AG04450 (cell line): Measurements from ENCODE around the gene CNGB1. TPM values are rescaled to one million over a fixed set of nuclear protein-coding genes. Genes with fewer than 3 reads are reported as not detected.

Experiments used
- CTCF ChIA-PET: fragments of 300-600, 350-600 bp; formaldehyde crosslinking; extraction: SDS; loops from one replicate; lab custom pipeline; 2022; ENCODE audit warnings: antibody characterized with exemption, inconsistent platforms; lab: Charles Lee
- POLR2A ChIA-PET: fragments of 350-600 bp; formaldehyde crosslinking; extraction: SDS; loops from one replicate; lab custom pipeline; 2021; ENCODE audit warnings: antibody characterized with exemption, inconsistent platforms; lab: Yijun Ruan, JAX
- DNase-seq: peaks from one replicate; pipeline ENCODE4 v3.0.0-alpha.2; 2011; ENCODE audit warnings: low read depth, low spot score
- H3K27ac ChIP-seq: one replicate; pipeline ENCODE4 v1.5.1; 2012; ENCODE audit warnings: low read depth, low read length, control low read depth
- H3K27me3 ChIP-seq: one replicate; pipeline ENCODE4 v1.6.0; 2012; ENCODE audit warnings: low read length; ENCODE audit not compliant: control insufficient read depth, insufficient read depth
- H3K4me3 ChIP-seq: 2 replicates; pipeline ENCODE4 v1.5.1; 2011; ENCODE audit warnings: mild to moderate bottlenecking, low read depth, low read length, control low read depth
- H3K9me3 ChIP-seq: 2 replicates; pipeline ENCODE4 v1.5.1; 2012; ENCODE audit warnings: low read length; ENCODE audit not compliant: control insufficient read depth, insufficient read depth
- CTCF ChIP-seq: IDR thresholded peaks from 2 replicates; pipeline ENCODE4 v1.5.1; 2011; ENCODE audit warnings: low read depth, low read length, control low read depth, inconsistent platforms
- polyA plus RNA-seq: library from polyadenylated mRNA; depleted of rRNA; stranded (reverse); fragments of >200 nt; gene quantifications from 2 replicates; pipeline ENCODE4 v1.2.3, GENCODE V29; 2011

Gene CNGB1
- polyA plus RNA-seq, 1 experiment = not detected

DNA sequence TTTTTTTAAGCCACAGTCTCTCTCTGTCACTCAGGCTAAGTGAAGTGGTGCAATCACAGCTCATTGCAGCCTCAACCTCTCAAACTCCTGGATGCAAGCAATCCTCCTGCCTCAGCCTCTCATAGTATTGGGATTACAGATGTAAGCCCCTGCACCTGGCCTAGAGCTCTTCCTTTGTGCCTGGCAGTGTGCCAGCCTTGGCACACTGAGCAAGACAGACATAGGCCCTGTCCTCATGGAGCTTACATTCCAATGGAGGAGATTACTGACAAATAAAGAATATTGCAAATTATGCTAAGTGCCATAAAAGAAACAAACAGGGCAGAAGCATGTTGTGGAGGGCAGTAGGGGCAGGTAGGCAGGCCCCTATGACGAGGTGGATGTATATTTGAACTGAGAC is 920 bp upstream of the CNGB1 start:
- Histone ChIP-seq H3K9me3 (no peaks in the 10 kb centered on the region), H3K4me3 (no peak overlapping the region), H3K27ac (no peak overlapping the region), H3K27me3 (peaks cover 27% of the 10 kb centered on the region)
- POLR2A ChIA-PET = no interaction called here
- no peak for DNase-seq
- no peak for TF ChIP-seq CTCF
- CTCF ChIA-PET = interaction anchor here (1.2 kb wide), 1 partner anchor 72 kb away, joined by 4 read pairs; no protein-coding TSS in a partner anchor

DNA sequence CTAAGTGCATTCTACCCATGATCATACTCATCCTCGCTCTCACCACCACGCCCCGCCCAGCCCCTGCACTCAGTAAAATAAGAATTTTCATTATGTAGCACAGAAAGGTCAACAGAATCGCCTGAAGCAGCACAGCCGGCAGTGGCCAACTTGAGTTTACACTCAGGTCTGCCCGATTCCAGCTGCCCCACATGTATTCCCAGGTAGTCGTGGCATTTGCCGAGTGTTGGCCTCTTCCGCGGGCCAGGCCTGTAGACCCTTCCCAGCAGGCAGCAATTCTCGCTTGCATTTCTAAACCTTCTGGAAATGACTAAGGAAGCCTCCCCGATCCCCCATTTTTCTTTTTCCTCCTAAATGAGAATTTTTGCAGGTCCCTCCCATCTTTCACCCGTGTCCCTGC is 609 bp downstream of the CNGB1 start:
- Histone ChIP-seq H3K27me3 (peaks cover 25% of the 10 kb centered on the region), H3K27ac (no peak overlapping the region), H3K4me3 (no peak overlapping the region), H3K9me3 (no peaks in the 10 kb centered on the region)
- ChIA-PET POLR2A (no interaction called here), CTCF (no interaction called here)
- TF ChIP-seq CTCF = no peak
- DNase-seq = no peak

- no peak for DNase-seq
Observed at GRCh38 chr16:57969451-57970123, 1.3 kb downstream of the CNGB1 start.

DNA sequence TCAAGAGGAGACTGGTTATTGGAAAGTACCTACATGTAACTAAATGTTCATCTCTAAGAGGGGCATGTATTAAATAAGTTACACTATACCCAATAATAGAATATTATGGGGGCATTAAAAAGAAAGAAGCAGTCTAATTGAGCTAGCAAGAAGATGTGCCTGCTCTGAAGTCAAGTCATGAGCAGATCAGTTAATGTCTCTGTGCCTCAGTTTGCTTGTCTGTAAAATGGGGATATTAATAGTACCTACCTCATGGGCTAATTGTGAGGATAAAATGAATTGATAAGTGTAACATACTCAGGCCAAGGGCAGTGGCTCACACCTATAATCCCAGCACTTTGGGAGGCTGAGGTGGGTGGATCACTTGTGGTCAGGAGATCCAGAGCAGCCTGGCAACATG is 3.0 kb downstream of the CNGB1 start:
- ChIA-PET POLR2A (no interaction called here), CTCF (no interaction called here)
- Histone ChIP-seq H3K27me3 (peaks cover 28% of the 10 kb centered on the region), H3K4me3 (no peak overlapping the region), H3K9me3 (no peaks in the 10 kb centered on the region), H3K27ac (no peak overlapping the region)
- no peak for DNase-seq
- no peak for TF ChIP-seq CTCF

More at GRCh38 chr16:57969451-57970123, 1.3 kb downstream of the CNGB1 start:
- CTCF ChIA-PET = no interaction called here
- POLR2A ChIA-PET = no interaction called here
- Histone ChIP-seq H3K9me3 (no peaks in the 10 kb centered on the region), H3K27me3 (peaks cover 25% of the 10 kb centered on the region), H3K4me3 (no peak overlapping the region), H3K27ac (no peak overlapping the region)
- TF ChIP-seq CTCF = no peak

GRCh38 chr16:57966986-57967385 is 3.9 kb downstream of the CNGB1 start:
- no peak for TF ChIP-seq CTCF
- POLR2A ChIA-PET = no interaction called here
- DNase-seq = no peak
- CTCF ChIA-PET = no interaction called here
- no peaks in the 10 kb centered on the region for H3K9me3 ChIP-seq
- H3K27me3 ChIP-seq = peaks cover 28% of the 10 kb centered on the region
- H3K27ac ChIP-seq = no peak overlapping the region
- H3K4me3 ChIP-seq = no peak overlapping the region
